OCI-LY3 (cell line): ENCODE measurements around the gene SLIT1.
A peak's percentile ranks its signal among the peaks of the same experiment; 100 is the strongest.

Experiments used
- H2AFZ ChIP-seq: fragments of 200-600, 300-600 bp; shearing (Covaris generic); 2 replicates; pipeline ENCODE4 v1.6.0; 2014; ENCODE audit warnings: antibody characterized with exemption, low read depth, low read length
- H3K27ac ChIP-seq: fragments of 200-600, 300-600 bp; sonication (generic); 2 replicates; pipeline ENCODE4 v1.5.1; 2014; ENCODE audit warnings: mild to moderate bottlenecking, low read length, moderate library complexity, mixed read lengths
- H3K27me3 ChIP-seq: fragments of 200-600, 300-600 bp; sonication (generic); 2 replicates; pipeline ENCODE4 v1.6.1; 2014; ENCODE audit warnings: low read depth, low read length, mixed read lengths
- H3K36me3 ChIP-seq: fragments of 200-600, 300-600 bp; sonication (generic); replicated peaks from 2 replicates; pipeline ENCODE3; 2014; ENCODE audit warnings: low read depth, low read length, mixed read lengths
- H3K4me1 ChIP-seq: fragments of 300-600, 200-600 bp; sonication (generic); 2 replicates; pipeline ENCODE4 v1.6.1; 2014; ENCODE audit warnings: low read length, mixed read lengths
- H3K4me2 ChIP-seq: fragments of 200-600, 300-600 bp; sonication (generic); 2 replicates; pipeline ENCODE4 v1.6.1; 2014; ENCODE audit warnings: low read length, mixed read lengths
- H3K4me3 ChIP-seq: fragments of 300-600, 200-600 bp; sonication (generic); 2 replicates; pipeline ENCODE4 v1.5.1; 2014; ENCODE audit warnings: antibody characterized with exemption, mild to moderate bottlenecking, low read length, moderate library complexity
- H3K79me2 ChIP-seq: fragments of 300-600, 200-600 bp; shearing (Covaris generic); 2 replicates; pipeline ENCODE4 v1.6.1; 2014; ENCODE audit warnings: mild to moderate bottlenecking, low read length, mixed read lengths
- H3K9ac ChIP-seq: fragments of 300-600, 200-600 bp; shearing (Covaris generic); 2 replicates; pipeline ENCODE4 v1.6.0; 2014; ENCODE audit warnings: mild to moderate bottlenecking, low read length, moderate library complexity
- H3K9me3 ChIP-seq: fragments of 200-600, 300-600 bp; shearing (Covaris generic); 2 replicates; pipeline ENCODE4 v1.6.1; 2014; ENCODE audit warnings: low read length, mixed read lengths; ENCODE audit not compliant: insufficient read depth
- H4K20me1 ChIP-seq: fragments of 200-600, 300-600 bp; sonication (generic); 2 replicates; pipeline ENCODE4 v1.6.1; 2016; ENCODE audit warnings: low read length, mixed read lengths; ENCODE audit not compliant: insufficient read depth
- EZH2phosphoT487 ChIP-seq: fragments of 200-600 bp; shearing (Covaris generic); IDR thresholded peaks from 2 replicates; pipeline ENCODE4 v1.6.1; 2018; ENCODE audit warnings: antibody characterized with exemption, mixed run types, low read depth
- TF ChIP-seq, protein P1 (sequence below): fragments of 200-600, 300-600 bp; sonication (generic); IDR thresholded peaks from 2 replicates; pipeline ENCODE4 v1.5.1; 2014; ENCODE audit warnings: antibody characterized with exemption, low read length, low read depth

SLIT1 gene

DNA sequence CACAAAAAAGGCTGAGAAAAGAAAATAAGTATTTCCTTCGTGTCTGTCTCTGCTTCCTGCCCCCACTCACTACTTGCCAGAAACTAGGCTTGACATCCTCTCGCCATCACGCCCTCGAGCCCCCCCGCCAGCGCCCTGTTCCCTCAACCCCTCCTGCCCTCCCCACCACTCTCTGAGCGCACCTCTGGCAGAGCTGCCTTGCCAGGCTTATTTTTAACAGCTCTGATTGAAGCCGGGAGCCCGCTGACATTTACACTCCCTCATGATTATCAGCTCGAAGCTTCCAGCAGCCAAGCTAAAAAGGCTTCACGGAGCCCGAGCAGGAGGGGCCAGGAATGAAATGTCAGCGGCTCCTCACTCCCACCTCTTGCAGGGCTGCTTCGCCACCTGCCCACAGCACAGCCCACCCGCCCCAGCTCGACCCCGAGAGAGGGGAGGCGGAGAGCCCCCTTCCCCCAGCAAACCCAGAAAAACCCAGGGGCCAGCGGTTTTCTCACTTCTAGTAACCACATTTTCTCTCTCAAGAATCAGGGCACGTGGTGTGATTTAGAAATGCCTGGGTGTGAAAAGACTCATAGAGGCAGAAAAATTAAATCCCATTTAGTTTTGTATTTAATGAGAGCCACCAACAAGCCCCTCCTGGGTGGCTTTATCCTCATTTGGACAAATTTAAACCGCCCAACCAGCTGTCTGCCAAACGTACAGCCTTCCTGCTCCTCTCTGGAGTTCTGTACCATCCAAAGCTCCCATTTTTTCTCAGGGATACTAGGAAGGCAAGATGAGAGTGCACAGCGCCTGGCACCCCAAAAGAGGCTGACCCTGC lies 89.3 kb downstream of the SLIT1 start:
- TF ChIP-seq EZH2phosphoT487, result no peak
- TF ChIP-seq, protein P1, sequence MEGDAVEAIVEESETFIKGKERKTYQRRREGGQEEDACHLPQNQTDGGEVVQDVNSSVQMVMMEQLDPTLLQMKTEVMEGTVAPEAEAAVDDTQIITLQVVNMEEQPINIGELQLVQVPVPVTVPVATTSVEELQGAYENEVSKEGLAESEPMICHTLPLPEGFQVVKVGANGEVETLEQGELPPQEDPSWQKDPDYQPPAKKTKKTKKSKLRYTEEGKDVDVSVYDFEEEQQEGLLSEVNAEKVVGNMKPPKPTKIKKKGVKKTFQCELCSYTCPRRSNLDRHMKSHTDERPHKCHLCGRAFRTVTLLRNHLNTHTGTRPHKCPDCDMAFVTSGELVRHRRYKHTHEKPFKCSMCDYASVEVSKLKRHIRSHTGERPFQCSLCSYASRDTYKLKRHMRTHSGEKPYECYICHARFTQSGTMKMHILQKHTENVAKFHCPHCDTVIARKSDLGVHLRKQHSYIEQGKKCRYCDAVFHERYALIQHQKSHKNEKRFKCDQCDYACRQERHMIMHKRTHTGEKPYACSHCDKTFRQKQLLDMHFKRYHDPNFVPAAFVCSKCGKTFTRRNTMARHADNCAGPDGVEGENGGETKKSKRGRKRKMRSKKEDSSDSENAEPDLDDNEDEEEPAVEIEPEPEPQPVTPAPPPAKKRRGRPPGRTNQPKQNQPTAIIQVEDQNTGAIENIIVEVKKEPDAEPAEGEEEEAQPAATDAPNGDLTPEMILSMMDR, result no peak
- H2AFZ ChIP-seq, result no peak overlapping the region
- no peak overlapping the region for H3K9ac ChIP-seq
- peaks cover 17% of the 10 kb centered on the region for H3K27me3 ChIP-seq
- no peaks in the 10 kb centered on the region for H3K79me2 ChIP-seq
- peak overlapping the region; percentile 56 for H3K4me2 ChIP-seq
- no peaks in the 10 kb centered on the region for H3K9me3 ChIP-seq
- no peaks in the 10 kb centered on the region for H4K20me1 ChIP-seq
- H3K27ac ChIP-seq, result no peak overlapping the region
- H3K4me3 ChIP-seq, result peak overlapping the region; percentile 35
- no peaks in the 10 kb centered on the region for H3K36me3 ChIP-seq
- peaks cover 7% of the 10 kb centered on the region for H3K4me1 ChIP-seq

GRCh38 chr10:97095701-97096260 lies 90.0 kb downstream of the SLIT1 start:
- peaks cover 18% of the 10 kb centered on the region for H3K27me3 ChIP-seq
- H3K4me3 ChIP-seq, result peak overlapping the region; percentile 35
- no peak overlapping the region for H2AFZ ChIP-seq
- H3K79me2 ChIP-seq, result no peaks in the 10 kb centered on the region
- H3K4me1 ChIP-seq, result peaks cover 7% of the 10 kb centered on the region
- H3K4me2 ChIP-seq, result peak overlapping the region; percentile 56
- H4K20me1 ChIP-seq, result no peaks in the 10 kb centered on the region
- H3K36me3 ChIP-seq, result no peaks in the 10 kb centered on the region
- no peaks in the 10 kb centered on the region for H3K9me3 ChIP-seq
- H3K9ac ChIP-seq, result no peak overlapping the region
- no peak overlapping the region for H3K27ac ChIP-seq
- TF ChIP-seq, protein P1, result no peak
- no peak for TF ChIP-seq EZH2phosphoT487

- no peak overlapping the region for H2AFZ ChIP-seq
- no peaks in the 10 kb centered on the region for H3K36me3 ChIP-seq
- no peaks in the 10 kb centered on the region for H3K9me3 ChIP-seq
- no peak overlapping the region for H3K4me2 ChIP-seq
- no peaks in the 10 kb centered on the region for H4K20me1 ChIP-seq
- peaks cover under 1% of the 10 kb centered on the region for H3K4me1 ChIP-seq
- H3K4me3 ChIP-seq, result no peak overlapping the region
- H3K9ac ChIP-seq, result no peak overlapping the region
- no peaks in the 10 kb centered on the region for H3K79me2 ChIP-seq
- H3K27ac ChIP-seq, result no peak overlapping the region
- no peak for TF ChIP-seq EZH2phosphoT487
- TF ChIP-seq, protein P1, result no peak
- H3K27me3 ChIP-seq, result peaks cover 20% of the 10 kb centered on the region
These were observed 95.1 kb downstream of the SLIT1 start for GRCh38 chr10:97090644-97091043.

DNA sequence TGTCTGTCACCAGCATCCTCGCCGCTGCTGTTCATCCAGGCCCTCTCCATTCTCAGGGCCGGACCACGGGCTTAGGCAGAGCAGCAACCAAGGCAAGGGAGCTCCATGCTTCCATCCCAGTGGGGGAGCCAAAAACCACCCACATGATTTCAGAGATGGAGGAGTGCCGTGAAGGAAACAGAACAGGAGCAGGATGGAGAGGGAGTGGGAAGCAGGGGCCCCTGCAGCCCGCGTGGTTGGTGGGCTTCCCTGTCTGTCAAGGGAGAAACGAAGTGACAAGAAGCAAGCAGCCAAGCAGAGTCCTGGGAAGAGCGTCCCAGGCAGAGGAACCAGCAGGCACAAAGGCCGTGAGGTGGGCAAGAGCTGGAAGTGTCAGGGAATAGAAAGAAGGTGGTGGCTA lies 95.7 kb downstream of the SLIT1 start:
- no peak overlapping the region for H3K4me3 ChIP-seq
- H3K27ac ChIP-seq, result no peak overlapping the region
- H4K20me1 ChIP-seq, result no peaks in the 10 kb centered on the region
- no peak overlapping the region for H3K4me2 ChIP-seq
- peaks cover 15% of the 10 kb centered on the region for H3K27me3 ChIP-seq
- H3K79me2 ChIP-seq, result no peaks in the 10 kb centered on the region
- H2AFZ ChIP-seq, result no peak overlapping the region
- no peaks in the 10 kb centered on the region for H3K9me3 ChIP-seq
- no peak for TF ChIP-seq EZH2phosphoT487
- TF ChIP-seq, protein P1, result no peak
- H3K4me1 ChIP-seq, result no peaks in the 10 kb centered on the region
- no peak overlapping the region for H3K9ac ChIP-seq
- no peaks in the 10 kb centered on the region for H3K36me3 ChIP-seq
